HepG2 (cell line): ENCODE results near the gene PLA2G4C. TPM values are rescaled to one million over a fixed set of nuclear protein-coding genes. Genes with fewer than 3 reads are reported as not detected.

Experiments
- ATAC-seq: fragments of 200-7000 bp; cut with Tn5 transposase; 3 replicates; pipeline ENCODE4 v1.9.1; 2020; ENCODE audit warnings: mild to moderate bottlenecking, moderate library complexity
- BruUV-seq: library from RNA; stranded (reverse); fragments of 400-500 nt; replicated peaks from 2 replicates; lab custom pipeline; 2021; lab: Mats Ljungman, UMichigan
- CTCF ChIA-PET: fragments of 300-600 bp; formaldehyde crosslinking; extraction: SDS; loops from one replicate; lab custom pipeline; 2021; ENCODE audit warnings: low total read pairs, inconsistent platforms, low intra/inter-chr PET ratio; lab: Yijun Ruan, JAX
- POLR2A ChIA-PET: fragments of 350-600 bp; sonication (Branson Sonifier 250); formaldehyde crosslinking; loops from one replicate; lab custom pipeline; 2020; ENCODE audit warnings: antibody characterized with exemption, inconsistent platforms; lab: Yijun Ruan, JAX
- DNase-seq: peaks from one replicate; pipeline ENCODE4 v3.0.0-alpha.2; 2015; ENCODE audit warnings: low spot score
- FAIRE-seq: peaks from 3 replicates; lab custom pipeline; 2011; peaks lifted over from hg19 to GRCh38; lab: Jason Lieb, UNC
- H2AFZ ChIP-seq: one replicate; pipeline ENCODE4 v1.6.1; 2011; ENCODE audit warnings: low read length, inconsistent platforms
- H3K27ac ChIP-seq: fragments of 300-600 bp; 3 replicates; pipeline ENCODE4 v1.8.0; 2011; ENCODE audit warnings: mixed run types, mild to moderate bottlenecking, mixed read lengths, low read length, inconsistent platforms; ENCODE audit not compliant: insufficient read depth; ENCODE audit errors: extremely low read length
- H3K27me3 ChIP-seq, 2 experiments: fragments of 200-600 bp in 1 of 2; 2 replicates in 1 of 2; 3 replicates in 1 of 2; pipeline versions ENCODE4 v1.6.0 to v1.8.0; 2011; ENCODE audit warnings: low read length in 2 of 2, mild to moderate bottlenecking in 2 of 2, moderate library complexity in 2 of 2, inconsistent platforms in 1 of 2; ENCODE audit not compliant: insufficient read depth in 2 of 2, control insufficient read depth in 1 of 2
- H3K36me3 ChIP-seq, 2 experiments: fragments of 200-600 bp in 1 of 2; replicated peaks in 1 of 2; 2 replicates in 1 of 2; 3 replicates in 1 of 2; pipeline versions ENCODE4 v1.5.1 to v1.8.0; 2011; ENCODE audit warnings: low read length in 2 of 2, inconsistent platforms in 1 of 2; ENCODE audit not compliant: insufficient read depth in 2 of 2, control insufficient read depth in 1 of 2
- H3K4me1 ChIP-seq: 2 replicates; pipeline ENCODE4 v1.5.1; 2012; ENCODE audit warnings: low read length, inconsistent platforms; ENCODE audit not compliant: insufficient read depth
- H3K4me2 ChIP-seq: 2 replicates; pipeline ENCODE4 v1.6.0; 2011; ENCODE audit warnings: low read depth, low read length, inconsistent platforms
- H3K4me3 ChIP-seq, 3 experiments: fragments of 200-600 bp in 1 of 3; sonication (generic), shearing (Covaris generic) in 1 of 3; replicated peaks in 1 of 3; 2 replicates each; pipeline ENCODE4 v1.5.1; 2011 to 2016; ENCODE audit warnings: low read length in 3 of 3, inconsistent platforms in 2 of 3, low read depth in 2 of 3, mild to moderate bottlenecking in 2 of 3, control low read depth in 1 of 3, mixed read lengths in 1 of 3; ENCODE audit not compliant: insufficient read depth in 1 of 3
- H3K79me2 ChIP-seq: one replicate; pipeline ENCODE4 v1.6.1; 2011; ENCODE audit warnings: low read length, inconsistent platforms; ENCODE audit not compliant: insufficient read depth
- H3K9ac ChIP-seq: 2 replicates; pipeline ENCODE4 v1.6.0; 2011; ENCODE audit warnings: mild to moderate bottlenecking, low read depth, low read length, inconsistent platforms; ENCODE audit not compliant: insufficient read depth
- H3K9me3 ChIP-seq: 2 replicates; pipeline ENCODE4 v1.5.1; 2012; ENCODE audit warnings: mild to moderate bottlenecking, low read length
- H4K20me1 ChIP-seq: 2 replicates; pipeline ENCODE4 v1.6.0; 2011; ENCODE audit warnings: inconsistent platforms, mild to moderate bottlenecking, low read length, moderate library complexity; ENCODE audit not compliant: insufficient read depth
- CEBPB ChIP-seq: IDR thresholded peaks from 2 replicates; pipeline ENCODE4 v1.6.1; 2011; ENCODE audit warnings: low read depth, low read length, improper control_type of control experiment, borderline replicate concordance
- MED8 ChIP-seq: sonication (generic); formaldehyde crosslinking; IDR thresholded peaks from 2 replicates; pipeline ENCODE4 v1.8.1; 2023; ENCODE audit warnings: mild to moderate bottlenecking, missing genetic modification reagents; ENCODE audit not compliant: insufficient replicate concordance
- SMC3 ChIP-seq: IDR thresholded peaks from 2 replicates; pipeline ENCODE4 v1.6.1; 2011; ENCODE audit warnings: low read length, improper control_type of control experiment
- WGBS: methylation state at CpG from one replicate; pipeline ENCODE4 v1.1.6; 2017; ENCODE audit warnings: low lambda C conversion rate; 5-methylcytosine and 5-hydroxymethylcytosine counted together
- in situ Hi-C: cut with HindIII; loops from 2 replicates; pipeline ENCODE4 v1.10.0; 2017; ENCODE audit warnings: low pct_unique_long_range_greater_than_20kb; ENCODE audit not compliant: extremely low pct_ligation_motif_present
- intact Hi-C: fragments of 100-400 bp; cut with micrococcal nuclease; formaldehyde crosslinking; loops from one replicate; pipeline ENCODE4 v1.10.0; 2022; ENCODE audit not compliant: unreplicated experiment
- polyA plus RNA-seq, 8 experiments: library from polyadenylated mRNA; depleted of rRNA in 3 of 8; stranded (reverse) in 7 of 8; unstranded in 1 of 8; fragments of >200 nt; fragmentation: Illumina TruSeq in 4 of 8; extraction: Trizol in 4 of 8; gene quantifications; 2 replicates each; pipeline versions ENCODE4 v1.2.1 to v1.2.3, GENCODE V29; 2011 to 2016; ENCODE audit warnings: low read depth in 4 of 8, missing spikeins in 1 of 8, mixed read lengths in 1 of 8; ENCODE audit not compliant: insufficient read depth in 1 of 8
- total RNA-seq, 5 experiments: library from RNA; depleted of rRNA; stranded (reverse); fragments of >200 nt; fragmentation: Illumina TruSeq; extraction: Trizol; gene quantifications; 2 replicates each; pipeline ENCODE4 v1.2.3, GENCODE V29; 2016; ENCODE audit warnings: low read depth in 1 of 5
- TF ChIP-seq, protein P1 (sequence below): sonication (generic); formaldehyde crosslinking; IDR thresholded peaks from 2 replicates; pipeline ENCODE4 v1.4.0; 2020; ENCODE audit warnings: missing genetic modification reagents

PLA2G4C gene
- total and polyA plus RNA-seq, 2 of the 13 experiments (the other 11 are each of a cell fraction or from before 2014, with no cell fraction given): 1.6 to 1.7 TPM

DNA sequence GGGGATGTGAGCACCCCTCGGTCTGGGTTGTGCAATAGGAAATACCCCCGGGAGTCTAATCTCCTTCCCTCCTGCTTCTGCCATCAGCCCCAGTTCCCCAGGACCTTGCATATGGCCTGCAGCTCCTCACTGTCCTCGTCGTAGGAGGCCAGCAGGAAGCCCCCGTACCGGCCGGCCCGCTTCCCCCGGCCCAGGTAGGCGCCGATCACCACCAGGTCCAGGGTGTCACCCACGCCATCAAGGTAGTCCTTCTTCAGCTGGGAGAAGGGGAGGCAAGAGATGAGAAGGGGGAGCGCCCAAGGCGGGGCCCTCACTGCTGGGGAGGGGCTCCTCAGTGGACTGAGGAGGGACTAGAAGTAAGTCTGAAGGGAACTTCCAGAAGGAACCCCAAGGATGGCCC lies 10.4 kb upstream of the PLA2G4C start:
- in situ Hi-C loops: no loop called here
- DNase-seq: no peak

More for the DNA sequence above, 10.4 kb upstream of the PLA2G4C start:
- ChIA-PET POLR2A (no interaction called here), CTCF (no interaction called here)
- H4K20me1 ChIP-seq: no peaks in the 10 kb centered on the region
- H3K4me3 ChIP-seq: no peak overlapping the region
- no peaks in the 10 kb centered on the region for H3K4me1 ChIP-seq
- no peaks in the 10 kb centered on the region for H3K79me2 ChIP-seq
- intact Hi-C loops: no loop called here
- no peak overlapping the region for H3K9ac ChIP-seq
- BruUV-seq: no TSS peak
- H3K4me2 ChIP-seq: no peak overlapping the region
- H2AFZ ChIP-seq: no peak overlapping the region
- TF ChIP-seq, protein P1, sequence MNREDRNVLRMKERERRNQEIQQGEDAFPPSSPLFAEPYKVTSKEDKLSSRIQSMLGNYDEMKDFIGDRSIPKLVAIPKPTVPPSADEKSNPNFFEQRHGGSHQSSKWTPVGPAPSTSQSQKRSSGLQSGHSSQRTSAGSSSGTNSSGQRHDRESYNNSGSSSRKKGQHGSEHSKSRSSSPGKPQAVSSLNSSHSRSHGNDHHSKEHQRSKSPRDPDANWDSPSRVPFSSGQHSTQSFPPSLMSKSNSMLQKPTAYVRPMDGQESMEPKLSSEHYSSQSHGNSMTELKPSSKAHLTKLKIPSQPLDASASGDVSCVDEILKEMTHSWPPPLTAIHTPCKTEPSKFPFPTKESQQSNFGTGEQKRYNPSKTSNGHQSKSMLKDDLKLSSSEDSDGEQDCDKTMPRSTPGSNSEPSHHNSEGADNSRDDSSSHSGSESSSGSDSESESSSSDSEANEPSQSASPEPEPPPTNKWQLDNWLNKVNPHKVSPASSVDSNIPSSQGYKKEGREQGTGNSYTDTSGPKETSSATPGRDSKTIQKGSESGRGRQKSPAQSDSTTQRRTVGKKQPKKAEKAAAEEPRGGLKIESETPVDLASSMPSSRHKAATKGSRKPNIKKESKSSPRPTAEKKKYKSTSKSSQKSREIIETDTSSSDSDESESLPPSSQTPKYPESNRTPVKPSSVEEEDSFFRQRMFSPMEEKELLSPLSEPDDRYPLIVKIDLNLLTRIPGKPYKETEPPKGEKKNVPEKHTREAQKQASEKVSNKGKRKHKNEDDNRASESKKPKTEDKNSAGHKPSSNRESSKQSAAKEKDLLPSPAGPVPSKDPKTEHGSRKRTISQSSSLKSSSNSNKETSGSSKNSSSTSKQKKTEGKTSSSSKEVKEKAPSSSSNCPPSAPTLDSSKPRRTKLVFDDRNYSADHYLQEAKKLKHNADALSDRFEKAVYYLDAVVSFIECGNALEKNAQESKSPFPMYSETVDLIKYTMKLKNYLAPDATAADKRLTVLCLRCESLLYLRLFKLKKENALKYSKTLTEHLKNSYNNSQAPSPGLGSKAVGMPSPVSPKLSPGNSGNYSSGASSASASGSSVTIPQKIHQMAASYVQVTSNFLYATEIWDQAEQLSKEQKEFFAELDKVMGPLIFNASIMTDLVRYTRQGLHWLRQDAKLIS (CRISPR knock-in tag): no peak
- TF ChIP-seq CEBPB (peak; percentile 23; the same call in 1 of the 2 replicates), SMC3 (no peak), MED8 (CRISPR knock-in tag) (no peak)
- WGBS: 97% methylated on average over 14 of the region's 14 CpGs
- no peaks in the 10 kb centered on the region for H3K9me3 ChIP-seq
- FAIRE-seq: no peak
- no peak overlapping the region for H3K27ac ChIP-seq
- no peaks in the 10 kb centered on the region; a peak in 1 of 5 replicates for H3K27me3 ChIP-seq
- peaks cover 12 to 57% of the 10 kb centered on the region in 2 experiments for H3K36me3 ChIP-seq
- ATAC-seq: no peak
